Parathyroid adenoma (tissue), 2 donors: ENCODE measurements around the gene CALML3.

Source experiments
- H2AFZ ChIP-seq: fragments of 300-600 bp; sonication (generic); one replicate; pipeline ENCODE4 v1.7.0; 2017; ENCODE audit warnings: antibody characterized with exemption, mild to moderate bottlenecking
- H3K27ac ChIP-seq: fragments of 300-600 bp; sonication (generic); one replicate; pipeline ENCODE4 v1.7.0; 2017
- H3K27me3 ChIP-seq: fragments of 300-600 bp; sonication (generic); one replicate; pipeline ENCODE4 v1.7.0; 2017; ENCODE audit warnings: low read length; ENCODE audit not compliant: control insufficient read depth, insufficient read depth
- H3K36me3 ChIP-seq: fragments of 300-600 bp; sonication (generic); one replicate; pipeline ENCODE4 v1.7.0; 2017; ENCODE audit warnings: low read length; ENCODE audit not compliant: control insufficient read depth, insufficient read depth
- H3K4me1 ChIP-seq: fragments of 300-600 bp; sonication (generic); one replicate; pipeline ENCODE4 v1.7.0; 2017; ENCODE audit warnings: control low read depth
- H3K4me2 ChIP-seq: fragments of 300-600 bp; sonication (generic); one replicate; pipeline ENCODE4 v1.7.0; 2017; ENCODE audit warnings: low read length
- H3K4me3 ChIP-seq: fragments of 300-600 bp; sonication (generic); one replicate; pipeline ENCODE4 v1.7.0; 2017; ENCODE audit warnings: low read depth, low read length
- H3K79me2 ChIP-seq: fragments of 300-600 bp; sonication (generic); one replicate; pipeline ENCODE4 v1.7.0; 2017; ENCODE audit warnings: control low read depth
- H3K9ac ChIP-seq: fragments of 300-600 bp; sonication (generic); one replicate; pipeline ENCODE4 v1.7.0; 2017; ENCODE audit warnings: mild to moderate bottlenecking
- H3K9me3 ChIP-seq: fragments of 300-600 bp; sonication (generic); one replicate; pipeline ENCODE4 v1.7.0; 2017; ENCODE audit warnings: low read length; ENCODE audit not compliant: control insufficient read depth
- TF ChIP-seq, protein P1 (sequence below): fragments of 300-600 bp; sonication (generic); IDR thresholded peaks from one replicate; pipeline ENCODE4 v1.7.0; 2017; ENCODE audit warnings: antibody characterized with exemption, mild to moderate bottlenecking
- donor health status: primary hyperparathyroidism.

CALML3 gene

DNA sequence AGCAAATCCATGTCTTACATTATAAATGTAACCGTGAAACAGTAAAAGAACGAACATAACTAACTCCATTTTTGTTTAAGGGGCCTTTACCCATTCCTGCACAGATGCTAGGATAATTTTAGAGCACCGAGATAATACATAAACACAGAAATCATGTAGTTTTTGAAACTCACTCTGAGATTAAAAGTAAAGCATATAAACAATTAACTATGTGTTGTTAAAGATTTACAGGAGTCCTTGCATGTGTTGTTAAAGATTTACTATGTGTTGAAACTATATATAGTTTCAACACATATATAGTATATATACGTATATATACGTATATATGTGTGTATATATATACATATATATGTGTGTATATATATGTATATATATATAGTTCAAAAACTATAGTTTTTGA is 7.2 kb upstream of the CALML3 start:
- Histone ChIP-seq H2AFZ (no peak overlapping the region), H3K9me3 (no peaks in the 10 kb centered on the region), H3K27me3 (no peaks in the 10 kb centered on the region), H3K9ac (no peak overlapping the region), H3K4me3 (no peak overlapping the region), H3K27ac (no peak overlapping the region), H3K79me2 (no peaks in the 10 kb centered on the region), H3K4me1 (no peaks in the 10 kb centered on the region), H3K4me2 (no peak overlapping the region), H3K36me3 (no peaks in the 10 kb centered on the region)
- TF ChIP-seq, protein P1, sequence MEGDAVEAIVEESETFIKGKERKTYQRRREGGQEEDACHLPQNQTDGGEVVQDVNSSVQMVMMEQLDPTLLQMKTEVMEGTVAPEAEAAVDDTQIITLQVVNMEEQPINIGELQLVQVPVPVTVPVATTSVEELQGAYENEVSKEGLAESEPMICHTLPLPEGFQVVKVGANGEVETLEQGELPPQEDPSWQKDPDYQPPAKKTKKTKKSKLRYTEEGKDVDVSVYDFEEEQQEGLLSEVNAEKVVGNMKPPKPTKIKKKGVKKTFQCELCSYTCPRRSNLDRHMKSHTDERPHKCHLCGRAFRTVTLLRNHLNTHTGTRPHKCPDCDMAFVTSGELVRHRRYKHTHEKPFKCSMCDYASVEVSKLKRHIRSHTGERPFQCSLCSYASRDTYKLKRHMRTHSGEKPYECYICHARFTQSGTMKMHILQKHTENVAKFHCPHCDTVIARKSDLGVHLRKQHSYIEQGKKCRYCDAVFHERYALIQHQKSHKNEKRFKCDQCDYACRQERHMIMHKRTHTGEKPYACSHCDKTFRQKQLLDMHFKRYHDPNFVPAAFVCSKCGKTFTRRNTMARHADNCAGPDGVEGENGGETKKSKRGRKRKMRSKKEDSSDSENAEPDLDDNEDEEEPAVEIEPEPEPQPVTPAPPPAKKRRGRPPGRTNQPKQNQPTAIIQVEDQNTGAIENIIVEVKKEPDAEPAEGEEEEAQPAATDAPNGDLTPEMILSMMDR = no peak

DNA sequence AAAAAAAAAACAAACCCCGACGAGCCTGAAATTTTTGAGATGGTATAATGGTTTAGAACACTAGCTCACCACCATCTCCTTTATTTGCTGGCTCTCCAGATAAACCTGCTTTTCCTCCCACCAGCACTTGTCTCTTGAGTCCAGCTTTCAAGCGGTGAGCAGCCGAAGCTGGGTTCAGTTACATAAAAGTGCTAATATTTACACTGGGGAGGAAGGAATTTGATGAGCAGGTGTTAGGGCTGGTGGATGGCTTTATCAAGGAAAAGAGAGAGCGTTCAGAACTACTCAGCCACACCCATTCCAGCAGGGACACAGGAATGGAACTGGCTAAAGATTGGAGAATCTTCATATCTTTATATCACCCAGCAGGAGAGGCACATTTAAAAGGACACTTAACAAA is 6.6 kb upstream of the CALML3 start:
- Histone ChIP-seq H3K9ac (no peak overlapping the region), H3K4me3 (no peak overlapping the region), H3K79me2 (no peaks in the 10 kb centered on the region), H2AFZ (no peak overlapping the region), H3K9me3 (no peaks in the 10 kb centered on the region), H3K4me1 (no peaks in the 10 kb centered on the region), H3K4me2 (no peak overlapping the region), H3K36me3 (no peaks in the 10 kb centered on the region), H3K27me3 (no peaks in the 10 kb centered on the region), H3K27ac (no peak overlapping the region)
- TF ChIP-seq, protein P1 = no peak

DNA sequence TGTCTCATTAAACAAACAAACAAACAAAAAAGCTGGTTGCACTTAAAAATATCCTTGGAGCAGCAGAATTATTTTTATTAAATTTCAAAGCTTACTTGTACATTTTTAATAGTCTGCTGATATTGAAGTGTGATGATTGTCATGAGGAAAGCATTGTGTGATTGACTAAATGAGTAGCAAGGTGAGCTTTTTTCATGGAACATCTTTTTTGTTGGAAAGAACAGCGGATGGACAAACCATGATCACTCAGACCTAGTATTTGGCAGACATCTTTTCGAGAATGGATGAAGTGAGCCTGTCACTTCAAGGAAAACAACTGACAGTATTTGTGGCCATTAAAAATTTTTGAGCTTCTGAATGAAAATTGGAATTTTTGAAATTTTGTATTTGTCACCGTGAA is 5.7 kb upstream of the CALML3 start:
- Histone ChIP-seq H3K36me3 (no peaks in the 10 kb centered on the region), H2AFZ (no peak overlapping the region), H3K9me3 (no peaks in the 10 kb centered on the region), H3K79me2 (no peaks in the 10 kb centered on the region), H3K9ac (no peak overlapping the region), H3K27me3 (no peaks in the 10 kb centered on the region), H3K4me1 (no peaks in the 10 kb centered on the region), H3K27ac (no peak overlapping the region), H3K4me2 (no peak overlapping the region), H3K4me3 (no peak overlapping the region)
- TF ChIP-seq, protein P1 = no peak

DNA sequence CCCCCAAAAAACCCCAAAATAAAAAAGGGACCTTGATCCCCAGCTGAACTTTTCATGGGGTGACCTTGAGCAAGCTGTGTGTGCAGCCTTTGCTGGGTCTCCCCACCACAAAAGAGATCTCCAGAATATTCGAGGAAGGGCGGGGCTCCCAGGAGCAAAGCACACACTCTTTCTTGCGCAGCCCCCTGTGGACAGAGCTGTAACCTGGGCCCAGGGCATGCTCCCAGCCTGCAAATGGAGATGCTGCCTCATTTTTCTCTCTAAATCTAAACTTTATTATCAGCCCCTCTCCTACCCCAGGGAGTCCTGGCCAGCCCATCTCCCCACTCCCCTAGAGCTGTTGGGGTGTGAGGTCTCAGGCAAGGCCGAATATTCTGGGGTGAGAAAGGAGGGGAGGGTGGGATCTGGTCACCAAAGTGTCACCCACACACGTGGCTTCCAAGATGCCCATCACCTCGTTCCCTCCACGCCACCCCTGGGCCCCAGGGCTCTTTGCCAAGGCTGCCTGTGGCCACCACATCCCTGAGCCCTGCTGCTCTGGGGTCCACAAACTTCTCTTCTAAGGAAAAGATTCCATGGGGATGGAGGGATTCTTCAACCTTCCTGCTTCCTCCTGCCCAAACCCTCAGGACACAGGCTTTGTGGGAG is 1.7 kb upstream of the CALML3 start:
- H3K9ac ChIP-seq = no peak overlapping the region
- no peaks in the 10 kb centered on the region for H3K27me3 ChIP-seq
- no peaks in the 10 kb centered on the region for H3K36me3 ChIP-seq
- no peak overlapping the region for H3K4me3 ChIP-seq
- TF ChIP-seq, protein P1 = no peak
- H3K9me3 ChIP-seq = no peaks in the 10 kb centered on the region
- H3K4me1 ChIP-seq = no peaks in the 10 kb centered on the region
- H3K4me2 ChIP-seq = no peak overlapping the region
- H3K79me2 ChIP-seq = no peaks in the 10 kb centered on the region
- H3K27ac ChIP-seq = no peak overlapping the region
- H2AFZ ChIP-seq = no peak overlapping the region
